Mononuclear cell (primary cell): ENCODE measurements around the gene MRPL45. TPM values are rescaled to one million over a fixed set of nuclear protein-coding genes. Genes with fewer than 3 reads are reported as not detected.

Experiments used
- H3K27me3 ChIP-seq: 2 replicates; pipeline ENCODE4 v1.6.0; 2011; ENCODE audit warnings: low read length, control low read depth; ENCODE audit not compliant: insufficient read depth
- H3K4me1 ChIP-seq: 2 replicates; pipeline ENCODE4 v1.5.1; 2011; ENCODE audit warnings: mild to moderate bottlenecking, low read length, control low read depth; ENCODE audit not compliant: insufficient read depth
- H3K4me3 ChIP-seq: 2 replicates; pipeline ENCODE4 v1.5.1; 2011; ENCODE audit warnings: mild to moderate bottlenecking, low read length, moderate library complexity
- H3K9me3 ChIP-seq: 2 replicates; pipeline ENCODE4 v1.5.1; 2011; ENCODE audit warnings: low read depth, mild to moderate bottlenecking, control low read depth, low read length
- total RNA-seq: library from RNA; depleted of rRNA; stranded (reverse); fragments of >200 nt; gene quantifications from one replicate; pipeline ENCODE4 v1.2.3, GENCODE V29; 2012

MRPL45 gene
- total RNA-seq, 1 donor, result 17.2 TPM

GRCh38 chr17:38317081-38317480 lies 20.1 kb downstream of the MRPL45 start:
- Histone ChIP-seq H3K4me1 (no peaks in the 10 kb centered on the region), H3K9me3 (no peaks in the 10 kb centered on the region), H3K4me3 (no peak overlapping the region), H3K27me3 (no peaks in the 10 kb centered on the region)

- no peaks in the 10 kb centered on the region for H3K27me3 ChIP-seq
- no peaks in the 10 kb centered on the region for H3K9me3 ChIP-seq
- H3K4me3 ChIP-seq, result no peak overlapping the region
- H3K4me1 ChIP-seq, result peaks cover 6% of the 10 kb centered on the region
Measured at GRCh38 chr17:38320482-38320881, 23.5 kb downstream of the MRPL45 start.

GRCh38 chr17:38322156-38322779 lies 25.3 kb downstream of the MRPL45 start:
- H3K9me3 ChIP-seq, result no peaks in the 10 kb centered on the region
- H3K4me3 ChIP-seq, result no peak overlapping the region
- H3K27me3 ChIP-seq, result no peaks in the 10 kb centered on the region
- peaks cover 17% of the 10 kb centered on the region for H3K4me1 ChIP-seq

GRCh38 chr17:38322897-38323296 lies 25.9 kb downstream of the MRPL45 start:
- peaks cover 19% of the 10 kb centered on the region for H3K4me1 ChIP-seq
- no peak overlapping the region for H3K4me3 ChIP-seq
- H3K9me3 ChIP-seq, result no peaks in the 10 kb centered on the region
- no peaks in the 10 kb centered on the region for H3K27me3 ChIP-seq

GRCh38 chr17:38324141-38324697 lies 27.3 kb downstream of the MRPL45 start:
- H3K4me1 ChIP-seq, result peaks cover 19% of the 10 kb centered on the region
- no peaks in the 10 kb centered on the region for H3K9me3 ChIP-seq
- no peaks in the 10 kb centered on the region for H3K27me3 ChIP-seq
- no peak overlapping the region for H3K4me3 ChIP-seq

- peaks cover 19% of the 10 kb centered on the region for H3K4me1 ChIP-seq
- no peaks in the 10 kb centered on the region for H3K9me3 ChIP-seq
- no peak overlapping the region for H3K4me3 ChIP-seq
- H3K27me3 ChIP-seq, result no peaks in the 10 kb centered on the region
Measured at GRCh38 chr17:38324772-38325171, 27.8 kb downstream of the MRPL45 start.

GRCh38 chr17:38325221-38325851 lies 28.4 kb downstream of the MRPL45 start:
- Histone ChIP-seq H3K9me3 (no peaks in the 10 kb centered on the region), H3K4me1 (peaks cover 19% of the 10 kb centered on the region), H3K27me3 (no peaks in the 10 kb centered on the region), H3K4me3 (no peak overlapping the region)

GRCh38 chr17:38326996-38327792 lies 30.2 kb downstream of the MRPL45 start:
- Histone ChIP-seq H3K4me3 (no peak overlapping the region), H3K4me1 (peaks cover 19% of the 10 kb centered on the region), H3K9me3 (no peaks in the 10 kb centered on the region), H3K27me3 (no peaks in the 10 kb centered on the region)

GRCh38 chr17:38327936-38328335 lies 31.0 kb downstream of the MRPL45 start:
- Histone ChIP-seq H3K4me3 (no peak overlapping the region), H3K9me3 (no peaks in the 10 kb centered on the region), H3K27me3 (no peaks in the 10 kb centered on the region), H3K4me1 (peaks cover 19% of the 10 kb centered on the region)

- H3K4me1 ChIP-seq, result peaks cover 19% of the 10 kb centered on the region
- no peak overlapping the region for H3K4me3 ChIP-seq
- H3K9me3 ChIP-seq, result no peaks in the 10 kb centered on the region
- H3K27me3 ChIP-seq, result no peaks in the 10 kb centered on the region
Measured at GRCh38 chr17:38328620-38329019, 31.7 kb downstream of the MRPL45 start.

- Histone ChIP-seq H3K9me3 (no peaks in the 10 kb centered on the region), H3K4me1 (peaks cover 13% of the 10 kb centered on the region), H3K27me3 (no peaks in the 10 kb centered on the region), H3K4me3 (no peak overlapping the region)
Measured at GRCh38 chr17:38329284-38329683, 32.3 kb downstream of the MRPL45 start.

GRCh38 chr17:38329808-38330730 lies 33.1 kb downstream of the MRPL45 start:
- no peaks in the 10 kb centered on the region for H3K27me3 ChIP-seq
- H3K4me1 ChIP-seq, result peaks cover 12% of the 10 kb centered on the region
- no peaks in the 10 kb centered on the region for H3K9me3 ChIP-seq
- no peak overlapping the region for H3K4me3 ChIP-seq

GRCh38 chr17:38330941-38331411 lies 34.0 kb downstream of the MRPL45 start:
- Histone ChIP-seq H3K27me3 (no peaks in the 10 kb centered on the region), H3K4me3 (no peak overlapping the region), H3K9me3 (no peaks in the 10 kb centered on the region), H3K4me1 (peaks cover 12% of the 10 kb centered on the region)

- Histone ChIP-seq H3K4me3 (no peak overlapping the region), H3K4me1 (no peaks in the 10 kb centered on the region), H3K9me3 (no peaks in the 10 kb centered on the region), H3K27me3 (no peaks in the 10 kb centered on the region)
Measured at GRCh38 chr17:38332735-38333134, 35.8 kb downstream of the MRPL45 start.
